MG63 (cell line): ENCODE data around the gene EWSR1. TPM values are rescaled to one million over a fixed set of nuclear protein-coding genes. Genes with fewer than 3 reads are reported as not detected.
A peak's percentile ranks its signal among the peaks of the same experiment; 100 is the strongest.

Source experiments
- DNase-seq: peaks from one replicate; pipeline ENCODE4 v3.0.0-alpha.2; 2020
- H3K27me3 ChIP-seq: fragments of 250-450 bp; sonication (Bioruptor Pico); 2 replicates; pipeline ENCODE4 v1.5.1; 2020; ENCODE audit warnings: mild to moderate bottlenecking, moderate library complexity
- H3K36me3 ChIP-seq: fragments of 250-450 bp; sonication (Bioruptor Pico); 2 replicates; pipeline ENCODE4 v1.5.1; 2020; ENCODE audit warnings: mild to moderate bottlenecking, moderate library complexity
- H3K4me3 ChIP-seq: fragments of 250-450 bp; sonication (Bioruptor Pico); 2 replicates; pipeline ENCODE4 v1.5.1; 2020; ENCODE audit warnings: mild to moderate bottlenecking, moderate library complexity
- H3K9me3 ChIP-seq: fragments of 250-450 bp; sonication (Bioruptor Pico); 2 replicates; pipeline ENCODE4 v1.5.1; 2020; ENCODE audit warnings: mild to moderate bottlenecking, moderate library complexity
- total RNA-seq: library from RNA; depleted of rRNA; stranded (reverse); fragments of >200 nt; shearing (Covaris generic); gene quantifications from 2 replicates; pipeline ENCODE4 v1.2.3, GENCODE V29; 2014; ENCODE audit warnings: low replicate concordance

Gene EWSR1
- total RNA-seq, 1 experiment from 2014 or later: 149 TPM

DNA sequence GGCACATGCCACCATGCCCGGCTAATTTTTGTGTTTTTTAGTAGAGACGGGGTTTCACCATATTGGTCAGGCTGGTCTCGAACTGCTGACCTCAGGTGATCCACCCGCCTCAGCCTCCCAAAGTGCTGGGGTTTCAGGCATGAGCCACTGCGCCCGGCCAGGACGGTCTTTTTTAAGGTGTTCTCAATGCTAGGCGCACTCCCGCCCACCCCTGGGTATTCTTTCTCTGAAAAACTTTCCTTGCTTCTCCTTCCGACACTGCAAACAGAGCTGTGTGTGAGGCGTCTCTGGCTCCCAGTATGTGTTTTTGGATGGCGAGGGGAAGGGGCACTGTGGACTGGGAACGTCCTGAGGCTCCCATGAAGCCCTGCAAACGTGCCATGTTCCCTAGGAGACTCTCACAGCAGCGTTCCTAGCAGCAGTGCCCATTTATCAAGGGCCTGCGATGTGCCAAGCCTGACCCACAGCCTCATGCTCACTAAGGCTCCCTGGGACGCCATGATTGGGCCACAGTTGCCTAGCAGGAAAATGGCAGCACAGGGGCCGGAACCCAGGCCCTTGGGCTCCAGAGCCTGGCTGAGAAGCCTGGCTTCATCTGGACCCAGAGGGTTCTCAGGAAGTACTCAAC is 49.9 kb downstream of the EWSR1 start:
- Histone ChIP-seq H3K4me3 (no peak overlapping the region), H3K9me3 (no peaks in the 10 kb centered on the region), H3K36me3 (no peaks in the 10 kb centered on the region), H3K27me3 (peaks cover 5% of the 10 kb centered on the region; the same call in 1 of the 2 replicates)
- DNase-seq: no peak

DNA sequence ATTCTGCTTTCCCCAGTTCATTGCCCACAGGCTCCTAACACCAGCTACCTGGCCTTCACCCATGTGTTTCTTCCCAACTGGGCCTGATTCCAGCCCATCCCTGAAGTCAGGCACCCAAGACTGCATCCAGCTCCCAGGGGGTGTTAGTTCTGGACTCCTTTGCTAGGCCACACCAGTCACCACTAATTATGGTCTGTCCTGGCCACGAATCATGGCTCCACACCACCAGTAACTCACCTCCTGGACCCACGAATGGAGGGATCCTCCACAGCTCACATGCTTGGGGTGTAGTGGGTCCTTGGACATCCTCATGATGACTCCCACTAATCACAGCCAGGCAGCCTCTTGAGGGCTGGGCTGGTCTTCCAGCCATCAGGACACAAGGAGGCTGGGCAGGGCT is 51.0 kb downstream of the EWSR1 start:
- H3K27me3 ChIP-seq: peaks cover 5% of the 10 kb centered on the region; the same call in 1 of the 2 replicates
- no peaks in the 10 kb centered on the region for H3K9me3 ChIP-seq
- no peak overlapping the region for H3K4me3 ChIP-seq
- DNase-seq: no peak
- H3K36me3 ChIP-seq: no peaks in the 10 kb centered on the region

DNA sequence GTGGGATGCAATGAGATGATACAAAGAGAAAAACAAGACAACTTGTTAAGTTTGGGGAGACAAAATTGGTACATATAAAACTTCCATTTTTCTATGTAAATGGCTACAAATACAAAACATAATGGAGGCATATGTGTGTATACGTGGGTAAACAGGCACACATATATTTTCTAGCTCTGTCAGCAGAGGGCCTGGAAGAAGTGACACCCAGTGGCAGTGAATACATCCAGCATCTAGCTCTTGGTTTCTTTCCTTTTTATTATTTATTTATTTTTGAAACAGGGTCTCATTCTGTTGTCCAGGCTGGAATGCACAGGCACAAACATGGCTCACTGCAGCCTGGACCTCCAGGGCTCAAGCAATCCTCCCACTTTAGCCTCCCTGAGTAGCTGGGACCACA is 52.5 kb downstream of the EWSR1 start:
- no peak for DNase-seq

GRCh38 chr22:29323641-29324040 is 55.6 kb downstream of the EWSR1 start:
- H3K27me3 ChIP-seq: no peaks in the 10 kb centered on the region
- peaks cover 11% of the 10 kb centered on the region for H3K36me3 ChIP-seq
- H3K9me3 ChIP-seq: no peaks in the 10 kb centered on the region
- no peak overlapping the region for H3K4me3 ChIP-seq
- no peak for DNase-seq

More for the DNA sequence above, 52.5 kb downstream of the EWSR1 start:
- Histone ChIP-seq H3K4me3 (no peak overlapping the region), H3K27me3 (no peaks in the 10 kb centered on the region), H3K36me3 (no peaks in the 10 kb centered on the region), H3K9me3 (no peaks in the 10 kb centered on the region)

DNA sequence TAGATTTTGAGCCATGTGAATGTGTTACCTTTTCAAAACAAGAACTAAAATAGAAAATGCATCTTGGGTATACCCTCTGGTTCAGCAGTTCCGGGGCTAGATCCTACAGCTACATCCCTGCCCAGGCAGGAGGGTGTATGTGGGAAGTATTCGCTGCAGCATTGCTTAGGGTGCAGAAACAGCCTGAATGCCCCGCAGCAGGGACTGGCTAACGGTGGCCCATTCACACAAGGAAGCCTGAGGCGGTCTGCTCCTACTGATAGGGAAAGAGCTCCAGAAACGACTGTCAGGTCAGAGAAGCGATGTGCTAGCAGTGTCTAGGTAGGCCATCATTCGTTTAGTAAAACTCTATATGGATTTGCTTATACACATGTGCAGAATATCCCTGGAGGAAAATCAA is 57.3 kb downstream of the EWSR1 start:
- H3K4me3 ChIP-seq: no peak overlapping the region
- H3K36me3 ChIP-seq: peaks cover 11% of the 10 kb centered on the region
- no peak for DNase-seq
- H3K9me3 ChIP-seq: no peaks in the 10 kb centered on the region
- H3K27me3 ChIP-seq: no peaks in the 10 kb centered on the region

DNA sequence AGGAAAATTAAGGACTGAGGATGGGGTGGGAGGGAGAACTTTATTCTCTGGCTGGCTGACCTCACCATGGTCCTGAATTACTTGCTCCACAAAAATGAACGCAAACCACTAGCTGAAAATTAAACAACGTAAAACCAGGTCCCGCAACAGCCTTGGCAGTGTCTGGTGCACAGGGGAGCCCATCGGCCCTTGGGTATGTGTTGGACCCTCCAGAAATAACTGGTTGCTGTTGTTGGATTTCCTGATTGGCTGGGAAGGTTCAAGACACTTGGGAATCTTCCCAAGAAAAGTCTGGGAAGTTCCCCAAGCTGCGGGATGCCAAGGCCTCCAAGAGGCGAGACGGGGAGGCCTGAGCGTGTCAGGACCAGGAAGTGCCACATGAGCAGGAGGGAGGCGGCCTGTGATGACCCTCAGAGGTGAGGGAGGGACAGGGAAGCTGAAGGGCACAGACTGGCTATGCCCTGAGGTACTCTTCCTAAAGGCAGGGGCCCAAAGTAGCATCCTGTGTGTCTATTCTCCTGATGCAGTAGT is 57.8 kb downstream of the EWSR1 start:
- Histone ChIP-seq H3K9me3 (no peaks in the 10 kb centered on the region), H3K4me3 (no peak overlapping the region), H3K36me3 (peaks cover 11% of the 10 kb centered on the region), H3K27me3 (no peaks in the 10 kb centered on the region)
- DNase-seq: no peak

DNA sequence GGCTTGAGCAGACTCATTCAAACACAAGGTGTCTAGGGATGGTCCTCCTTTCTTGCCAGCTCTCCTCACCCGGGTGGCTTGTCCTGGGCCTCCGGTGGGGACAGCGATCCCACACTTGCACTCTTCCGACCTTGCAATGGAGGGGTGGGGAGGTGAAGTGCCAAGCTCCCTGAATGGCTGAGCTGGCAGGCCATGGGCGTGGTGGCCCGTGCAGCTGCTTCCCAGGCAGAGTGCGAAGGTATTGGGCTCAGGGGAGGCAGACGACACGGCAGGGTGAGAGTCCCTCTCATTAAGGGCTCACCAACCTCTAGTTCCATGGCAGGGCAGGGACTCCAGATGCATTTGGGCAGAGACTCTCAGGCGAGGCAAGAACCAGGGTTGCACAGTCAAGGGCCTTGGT is 58.4 kb downstream of the EWSR1 start:
- H3K36me3 ChIP-seq: peaks cover 11% of the 10 kb centered on the region
- H3K27me3 ChIP-seq: no peaks in the 10 kb centered on the region
- H3K4me3 ChIP-seq: no peak overlapping the region
- no peaks in the 10 kb centered on the region for H3K9me3 ChIP-seq
- DNase-seq: no peak

GRCh38 chr22:29327089-29327764 is 59.2 kb downstream of the EWSR1 start:
- DNase-seq: no peak
- no peaks in the 10 kb centered on the region for H3K27me3 ChIP-seq
- no peaks in the 10 kb centered on the region for H3K9me3 ChIP-seq
- peaks cover 11% of the 10 kb centered on the region for H3K36me3 ChIP-seq
- H3K4me3 ChIP-seq: no peak overlapping the region

GRCh38 chr22:29328055-29328454 is 60.0 kb downstream of the EWSR1 start:
- H3K36me3 ChIP-seq: peaks cover 11% of the 10 kb centered on the region
- no peak for DNase-seq
- no peaks in the 10 kb centered on the region for H3K9me3 ChIP-seq
- H3K4me3 ChIP-seq: no peak overlapping the region
- no peaks in the 10 kb centered on the region for H3K27me3 ChIP-seq

DNA sequence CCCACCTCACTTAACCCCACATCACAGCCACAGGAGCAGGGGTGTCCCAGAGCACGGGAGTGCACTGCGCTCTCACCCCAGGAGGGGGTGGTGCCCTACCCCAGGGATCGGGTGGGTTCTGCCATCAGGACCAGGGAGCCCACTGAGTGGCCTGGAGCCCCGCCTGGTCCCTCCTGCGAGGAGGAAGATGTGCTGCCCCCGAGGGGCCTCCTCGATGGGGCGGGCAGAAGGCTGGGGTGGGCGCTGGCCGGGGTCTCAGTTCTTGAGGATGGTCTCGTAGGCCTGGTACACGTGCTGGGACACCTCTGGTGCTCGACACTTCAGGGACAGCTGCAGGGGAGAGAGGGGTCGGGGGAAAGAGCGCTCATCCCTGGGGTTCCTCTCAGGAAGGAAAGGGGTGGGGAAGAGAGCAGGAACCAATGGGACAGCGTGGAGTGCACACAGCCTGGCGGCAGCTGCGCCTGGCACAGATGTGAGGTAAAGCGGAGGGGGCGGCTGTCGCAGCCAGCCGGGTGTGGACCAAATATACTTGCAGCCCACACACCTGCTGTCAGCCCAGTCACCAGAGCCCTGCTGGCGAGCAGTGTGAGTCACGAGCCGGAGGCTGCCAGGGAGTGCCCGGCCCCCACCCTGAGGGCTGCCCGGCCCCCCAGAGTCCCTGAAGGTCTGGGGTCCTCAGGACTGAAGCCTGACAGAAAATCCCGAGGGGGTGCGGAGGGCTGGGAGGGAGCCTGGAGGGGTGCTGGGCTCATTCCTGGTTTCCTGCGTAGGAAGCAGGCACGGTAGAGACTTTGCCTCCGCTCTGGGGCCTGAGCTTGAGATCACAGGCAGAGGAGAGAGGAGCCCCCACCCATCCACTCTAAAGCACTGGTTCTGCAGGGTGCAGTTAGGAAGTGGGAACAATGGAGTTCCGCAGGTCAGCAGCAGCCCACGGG is 60.8 kb downstream of the EWSR1 start:
- H3K4me3 ChIP-seq: no peak overlapping the region
- peak; percentile 27 for DNase-seq

GRCh38 chr22:29329581-29329980 is 61.5 kb downstream of the EWSR1 start:
- peaks cover 11% of the 10 kb centered on the region for H3K36me3 ChIP-seq
- H3K4me3 ChIP-seq: no peak overlapping the region
- no peak for DNase-seq
- no peaks in the 10 kb centered on the region for H3K27me3 ChIP-seq
- no peaks in the 10 kb centered on the region for H3K9me3 ChIP-seq

More for the DNA sequence above, 60.8 kb downstream of the EWSR1 start:
- Histone ChIP-seq H3K9me3 (no peaks in the 10 kb centered on the region), H3K27me3 (no peaks in the 10 kb centered on the region), H3K36me3 (peaks cover 11% of the 10 kb centered on the region)

- Histone ChIP-seq H3K4me3 (no peak overlapping the region), H3K9me3 (no peaks in the 10 kb centered on the region), H3K36me3 (peaks cover 11% of the 10 kb centered on the region), H3K27me3 (no peaks in the 10 kb centered on the region)
- DNase-seq: no peak
Measured at GRCh38 chr22:29330291-29330690, 62.2 kb downstream of the EWSR1 start.

DNA sequence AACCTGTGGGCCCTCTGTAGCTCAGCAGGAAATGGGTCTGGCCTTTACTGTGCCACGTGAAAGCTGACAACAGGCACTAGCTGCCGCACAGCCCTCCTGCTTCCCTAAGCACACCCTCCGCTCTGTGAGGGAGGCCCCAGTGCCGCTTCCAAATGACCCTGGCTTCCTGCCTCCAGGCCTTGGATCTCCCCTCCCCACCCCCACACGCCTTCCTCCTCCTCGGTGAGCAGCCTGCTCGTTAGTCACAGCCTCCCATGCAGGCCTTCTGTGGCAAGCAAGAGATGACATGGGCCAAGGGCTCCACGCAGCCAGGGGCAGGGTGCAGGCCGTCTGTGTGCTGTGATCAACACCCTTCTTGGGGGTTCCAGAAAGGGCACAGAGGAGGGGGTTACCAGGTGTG is 62.7 kb downstream of the EWSR1 start:
- no peaks in the 10 kb centered on the region for H3K9me3 ChIP-seq
- H3K36me3 ChIP-seq: peaks cover 12% of the 10 kb centered on the region
- H3K4me3 ChIP-seq: no peak overlapping the region
- no peak for DNase-seq
- H3K27me3 ChIP-seq: no peaks in the 10 kb centered on the region

GRCh38 chr22:29331213-29331612 is 63.1 kb downstream of the EWSR1 start:
- no peak for DNase-seq
- H3K27me3 ChIP-seq: no peaks in the 10 kb centered on the region
- H3K9me3 ChIP-seq: no peaks in the 10 kb centered on the region
- H3K4me3 ChIP-seq: no peak overlapping the region
- H3K36me3 ChIP-seq: peaks cover 17% of the 10 kb centered on the region

GRCh38 chr22:29331658-29332300 is 63.7 kb downstream of the EWSR1 start:
- Histone ChIP-seq H3K27me3 (no peaks in the 10 kb centered on the region), H3K9me3 (no peaks in the 10 kb centered on the region), H3K36me3 (peaks cover 15% of the 10 kb centered on the region), H3K4me3 (no peak overlapping the region)
- no peak for DNase-seq

GRCh38 chr22:29332886-29333496 is 64.9 kb downstream of the EWSR1 start:
- Histone ChIP-seq H3K27me3 (no peaks in the 10 kb centered on the region), H3K4me3 (no peak overlapping the region), H3K36me3 (peaks cover 10% of the 10 kb centered on the region), H3K9me3 (no peaks in the 10 kb centered on the region)
- DNase-seq: no peak
